Activated T-helper 1 cell treated with Interleukin-2 at 50 U/mL for 16 hours (primary cell): Measurements from ENCODE around the gene ECE2.

Experiments used
- DNase-seq: peaks from one replicate; pipeline ENCODE4 v3.0.0-alpha.2; 2020; ENCODE audit warnings: low read depth

Gene ECE2

DNA sequence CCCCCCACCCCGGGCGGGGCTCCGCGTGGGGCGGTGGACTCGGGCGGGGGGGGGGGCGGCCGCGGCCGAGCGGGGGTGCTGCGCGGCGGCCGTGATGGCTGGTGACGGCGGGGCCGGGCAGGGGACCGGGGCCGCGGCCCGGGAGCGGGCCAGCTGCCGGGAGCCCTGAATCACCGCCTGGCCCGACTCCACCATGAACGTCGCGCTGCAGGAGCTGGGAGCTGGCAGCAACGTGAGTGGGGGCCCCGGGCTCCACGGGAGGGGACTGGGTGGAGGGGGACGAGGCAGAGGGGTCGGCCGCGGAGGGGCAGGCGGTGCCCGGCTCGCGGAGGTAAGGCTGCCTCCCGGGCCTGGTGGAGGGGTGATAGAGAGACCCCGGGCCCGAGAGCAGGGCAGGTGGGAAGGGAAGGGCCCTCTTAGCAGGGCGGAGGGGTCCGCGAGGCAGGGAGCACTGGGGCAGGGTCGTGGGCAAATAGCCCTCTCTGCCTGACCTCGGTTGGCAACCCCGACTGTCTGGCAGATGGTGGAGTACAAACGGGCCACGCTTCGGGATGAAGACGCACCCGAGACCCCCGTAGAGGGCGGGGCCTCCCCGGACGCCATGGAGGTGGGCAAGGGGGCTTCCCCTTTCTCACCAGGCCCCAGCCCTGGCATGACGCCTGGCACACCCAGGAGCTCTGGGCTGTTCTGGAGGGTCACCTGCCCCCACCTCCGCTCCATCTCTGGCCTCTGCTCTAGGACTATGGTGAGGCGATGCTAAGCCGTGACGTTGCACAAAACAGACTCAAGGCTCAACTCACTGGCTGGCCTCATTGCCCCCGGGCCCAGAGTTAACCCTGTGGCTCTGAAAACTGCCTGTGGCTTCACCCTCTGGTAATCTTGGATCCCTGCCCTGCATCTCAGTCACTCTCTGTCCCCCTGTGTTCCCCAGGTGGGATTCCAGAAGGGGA is at the start of gene ECE2:
TSS of gene ECE2 (plus strand) at position 62 of the 950 bp plus-strand sequence. CDS start at position 194, 132 bp downstream.
- no peak for DNase-seq

DNA sequence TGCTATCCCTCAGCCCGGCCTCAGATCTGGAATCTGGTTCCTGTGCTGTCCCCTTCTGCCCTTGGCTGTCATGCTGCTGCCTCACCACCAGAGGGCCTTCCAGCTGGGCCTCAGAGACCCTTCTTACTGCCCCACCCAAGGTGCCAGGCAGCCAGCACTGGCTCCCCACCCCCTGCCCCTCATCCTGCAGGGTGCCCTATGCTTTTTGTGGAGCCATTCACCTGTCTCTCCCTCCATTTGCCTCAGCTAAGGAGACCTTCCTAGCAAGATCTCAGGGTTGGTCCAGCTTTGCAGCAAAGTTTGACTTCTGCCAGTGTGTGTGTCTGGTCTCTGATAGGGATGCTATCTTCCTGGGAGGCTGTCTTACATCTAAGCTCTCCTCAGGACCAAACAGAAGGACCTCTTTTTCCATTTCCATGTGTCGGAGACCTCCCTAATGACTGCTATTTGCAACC is 48.3 kb upstream of the ECE2 start:
- peak; percentile 33 for DNase-seq

DNA sequence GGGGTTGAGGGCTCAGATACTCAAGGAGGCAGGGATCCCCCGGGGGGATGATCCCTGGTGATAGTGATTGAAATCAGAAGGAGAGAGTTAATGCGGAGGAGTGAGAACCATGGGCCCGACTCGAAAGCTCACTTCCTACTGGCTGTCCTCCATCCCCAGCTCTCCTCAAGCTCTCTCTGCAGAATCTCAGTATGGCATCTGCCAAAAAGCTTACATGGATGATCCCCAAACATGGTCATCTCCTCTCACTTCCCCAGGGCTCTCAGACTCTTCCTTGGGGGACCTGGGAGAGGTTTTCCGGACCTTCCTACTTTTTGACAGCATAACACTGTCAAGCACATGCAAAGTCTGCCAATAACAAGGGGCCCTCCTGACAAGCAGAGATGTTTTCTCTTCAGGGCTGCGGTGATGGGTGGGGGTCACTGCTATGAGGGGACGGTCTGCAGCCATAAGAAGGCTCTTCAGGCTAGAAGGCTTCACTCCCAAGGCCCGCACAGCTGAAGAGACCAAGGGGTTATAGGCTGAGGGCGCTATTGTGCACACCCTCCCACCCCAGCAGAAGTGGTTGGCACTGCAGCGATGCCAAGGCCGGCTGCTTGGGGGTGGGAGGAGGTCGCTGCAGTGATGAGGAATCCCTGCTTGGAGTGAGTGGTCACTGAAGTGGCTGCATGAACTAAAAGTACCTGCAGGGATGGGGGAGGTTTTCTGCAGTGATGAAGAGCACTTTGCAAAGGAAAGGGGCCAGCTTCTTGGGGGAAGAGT is 47.3 kb upstream of the ECE2 start:
- DNase-seq = no peak

DNA sequence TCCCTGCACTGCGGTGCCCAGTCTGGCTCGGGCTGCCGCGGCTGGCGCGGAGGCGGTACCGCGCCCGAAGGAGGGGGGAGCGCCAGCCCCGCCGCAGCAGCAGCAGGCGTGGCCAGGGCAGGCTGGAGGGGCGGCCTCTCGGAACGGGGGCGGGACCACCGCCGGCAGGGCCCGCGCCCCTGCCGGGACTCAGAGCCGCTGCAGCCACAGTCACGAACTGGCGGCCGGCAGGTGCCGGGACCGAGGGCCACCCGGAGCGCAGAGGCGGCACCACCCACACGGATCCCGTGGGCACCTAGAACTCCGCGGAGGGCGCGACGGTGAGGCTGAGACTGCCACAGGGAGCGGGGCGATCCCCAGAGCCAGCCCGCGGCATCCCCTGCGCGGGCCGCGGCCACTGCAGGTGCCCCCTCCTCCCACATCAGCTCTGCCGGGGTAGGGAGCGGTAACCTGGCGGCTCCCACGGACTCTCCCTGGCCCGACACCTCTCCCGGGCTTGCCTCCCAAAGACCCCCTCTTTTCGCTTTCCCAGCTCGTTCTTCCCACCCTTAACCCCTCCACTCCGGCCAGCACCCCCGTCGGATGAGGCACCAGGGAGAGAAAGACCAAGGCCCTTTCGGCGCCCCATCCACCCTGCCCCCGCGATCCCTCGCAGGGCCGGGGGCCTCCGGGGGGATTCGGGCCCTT is 46.3 kb upstream of the ECE2 start, which contains the start of gene VWA5B2:
TSS of gene VWA5B2 (plus strand) at position 192 of the 687 bp plus-strand sequence. CDS start 944 bp downstream, outside the sequence.
- peak; percentile 66 for DNase-seq

DNA sequence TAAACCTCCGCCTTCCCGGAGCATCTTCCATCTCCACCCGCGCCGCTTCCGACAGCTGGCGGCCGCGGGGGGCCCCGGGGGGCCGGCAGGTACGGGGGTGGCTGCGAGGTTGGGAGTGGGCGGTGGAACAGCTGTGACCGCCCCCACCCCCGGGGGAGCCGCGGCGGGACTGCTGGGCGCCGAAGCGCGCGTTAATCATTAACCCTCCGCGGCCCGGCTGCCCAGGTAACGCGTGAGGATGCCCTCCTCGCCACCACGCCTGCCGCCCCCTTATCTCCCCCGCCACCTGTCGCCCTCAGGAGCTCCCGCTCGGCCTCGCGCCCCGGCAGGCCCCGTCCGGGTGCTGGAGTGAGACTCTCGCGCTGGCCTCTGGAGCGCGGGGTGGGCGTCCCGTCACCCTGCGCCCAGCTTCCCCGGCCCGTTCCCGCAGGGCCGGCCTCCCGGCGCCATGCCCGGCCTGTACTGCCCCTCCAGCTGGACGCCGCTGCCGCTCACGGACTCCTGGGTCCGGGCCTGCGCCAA is 45.7 kb upstream of the ECE2 start:
- DNase-seq = no peak

DNA sequence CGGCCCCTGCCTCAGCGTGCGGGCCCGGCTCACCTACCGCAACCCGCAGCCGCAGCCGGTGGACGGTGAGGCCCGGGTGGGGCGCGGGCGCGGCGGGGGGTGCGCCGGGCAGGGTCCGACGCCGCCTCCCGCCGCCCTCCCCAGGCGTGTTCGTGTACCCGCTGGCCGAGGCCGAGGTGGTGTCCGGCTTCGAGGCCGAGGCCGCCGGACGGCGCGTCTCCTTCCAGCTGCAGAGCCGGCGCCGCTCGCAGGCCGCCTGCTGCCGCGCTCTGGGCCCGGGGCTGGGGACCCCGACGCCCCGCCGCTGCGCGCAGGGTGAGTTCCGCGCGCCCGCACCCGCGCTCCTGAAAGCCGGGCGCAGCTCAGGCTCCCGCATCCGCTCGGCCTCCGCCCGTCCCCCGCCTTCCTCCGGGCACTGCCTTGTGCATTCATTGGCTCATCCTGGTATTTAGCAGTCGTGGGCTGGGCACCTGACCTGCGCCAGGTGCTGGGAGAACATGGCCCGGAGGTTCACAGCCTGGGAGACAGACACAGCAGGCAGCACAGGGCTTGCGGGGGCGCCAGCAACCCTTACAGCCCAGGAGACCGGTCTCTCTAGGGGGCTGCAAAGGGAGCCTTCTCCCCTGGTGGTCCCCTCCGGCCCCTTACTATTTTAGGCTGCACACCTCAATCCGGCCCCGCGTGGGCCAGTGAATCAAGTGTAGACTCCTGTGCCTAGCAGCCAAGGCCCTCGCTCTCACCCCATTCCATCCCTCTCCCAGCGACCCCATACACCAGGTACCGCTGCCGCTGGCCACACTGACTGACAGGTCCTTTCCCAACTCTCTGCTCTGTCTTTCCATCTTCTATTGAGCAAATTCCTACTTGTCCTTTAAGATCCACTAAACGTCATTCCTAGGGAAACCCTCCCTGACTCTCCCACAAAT is 45.0 kb upstream of the ECE2 start:
- DNase-seq = no peak

DNA sequence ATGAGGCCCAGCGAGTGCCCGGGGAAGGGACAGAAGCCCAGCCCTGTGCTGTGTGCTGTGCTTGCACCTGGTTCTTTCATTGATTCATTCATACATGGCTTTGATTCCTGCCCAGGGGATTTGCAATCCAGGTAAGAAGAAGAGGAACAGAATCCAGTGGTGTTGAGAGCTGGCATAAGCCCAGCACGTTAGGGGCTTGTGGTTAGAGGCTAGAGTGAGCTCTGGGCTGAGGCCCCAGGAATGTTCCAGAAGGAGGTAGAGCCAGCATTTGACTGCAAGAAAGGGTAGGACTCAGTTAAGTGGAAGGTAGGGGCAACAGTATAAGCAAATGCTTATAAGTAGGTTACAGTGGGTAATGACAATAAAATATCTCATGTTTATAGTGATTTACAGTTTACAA is 44.2 kb upstream of the ECE2 start:
- no peak for DNase-seq

DNA sequence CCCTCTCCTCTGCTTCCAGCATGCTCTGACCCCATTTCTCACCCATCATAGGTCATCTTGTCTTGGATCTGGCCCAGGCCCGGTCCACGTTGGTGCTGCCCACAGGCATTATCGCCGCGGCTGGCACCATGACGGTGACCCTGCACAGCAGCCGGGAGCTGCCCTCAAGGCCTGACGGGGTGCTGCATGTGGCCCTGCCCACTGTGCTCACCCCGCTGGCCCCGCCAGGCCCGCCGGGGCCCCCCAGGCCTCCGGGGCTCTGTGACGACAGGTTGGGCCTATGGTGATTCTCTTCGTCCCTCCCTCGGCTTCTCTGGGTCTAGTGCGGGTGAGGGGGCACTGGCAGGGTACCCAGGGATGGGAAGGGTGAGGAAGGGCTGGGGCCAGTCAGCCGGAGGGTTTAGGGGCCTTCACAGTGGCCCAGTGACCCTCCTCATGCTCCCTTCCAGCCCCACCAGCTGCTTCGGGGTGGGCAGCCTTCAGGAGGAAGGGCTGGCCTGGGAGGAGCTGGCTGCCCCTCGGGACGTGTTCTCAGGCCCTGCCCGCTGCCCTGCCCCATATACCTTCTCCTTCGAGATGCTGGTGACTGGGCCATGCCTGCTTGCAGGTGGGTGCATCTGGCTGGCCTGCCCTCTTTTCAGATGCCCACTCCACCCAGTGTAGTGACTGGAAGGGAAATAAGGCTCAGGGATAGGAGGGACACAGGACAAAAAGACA is 42.5 kb upstream of the ECE2 start:
- no peak for DNase-seq

DNA sequence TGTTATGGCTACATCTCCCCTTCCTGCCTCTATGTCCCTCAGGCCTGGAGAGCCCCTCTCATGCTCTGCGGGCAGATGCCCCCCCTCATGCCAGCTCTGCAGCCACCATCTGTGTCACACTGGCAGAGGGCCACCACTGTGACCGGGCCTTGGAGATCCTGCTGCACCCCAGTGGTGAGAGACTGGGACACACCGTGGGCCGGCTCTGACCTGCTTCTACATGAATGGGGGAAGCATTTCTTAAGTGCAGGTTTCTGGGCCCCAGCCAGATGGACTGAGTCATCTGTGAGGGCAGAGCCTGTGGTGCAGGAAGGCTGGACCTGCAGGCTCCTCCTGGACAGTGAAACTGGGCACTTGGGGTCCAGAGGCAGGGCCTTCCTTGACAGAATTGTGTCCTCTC is 41.6 kb upstream of the ECE2 start:
- DNase-seq = no peak

DNA sequence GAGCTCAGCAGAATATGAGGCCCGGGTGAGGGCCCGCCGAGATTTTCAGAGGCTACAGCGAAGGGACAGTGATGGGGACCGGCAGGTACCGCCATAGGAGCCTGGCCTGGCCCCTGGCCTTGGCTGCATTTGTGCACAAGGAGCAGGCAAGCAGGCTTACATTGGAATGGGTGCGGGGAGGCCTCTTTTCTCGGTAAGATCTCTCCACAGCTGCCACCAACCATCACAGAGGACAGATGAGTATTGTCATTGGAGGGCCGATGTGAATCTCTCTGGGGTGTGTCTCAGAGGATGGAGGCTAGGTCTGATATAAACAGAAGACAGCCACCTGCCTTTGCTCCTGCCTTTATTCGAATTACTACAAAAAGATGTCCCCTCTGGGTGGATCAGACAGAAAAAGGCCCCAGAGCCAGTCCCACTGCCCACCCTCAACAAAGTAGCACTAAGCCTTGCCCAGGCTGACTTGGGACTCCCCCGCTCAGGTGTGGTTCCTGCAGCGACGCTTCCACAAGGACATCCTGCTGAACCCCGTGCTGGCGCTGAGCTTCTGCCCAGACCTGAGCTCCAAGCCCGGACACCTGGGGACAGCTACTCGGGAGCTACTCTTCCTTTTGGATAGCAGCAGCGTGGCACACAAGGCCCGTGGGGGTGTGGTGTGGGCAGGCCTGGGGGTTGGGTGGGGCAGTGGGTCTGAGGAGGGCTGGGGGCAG is 41.0 kb upstream of the ECE2 start:
- DNase-seq = no peak

DNA sequence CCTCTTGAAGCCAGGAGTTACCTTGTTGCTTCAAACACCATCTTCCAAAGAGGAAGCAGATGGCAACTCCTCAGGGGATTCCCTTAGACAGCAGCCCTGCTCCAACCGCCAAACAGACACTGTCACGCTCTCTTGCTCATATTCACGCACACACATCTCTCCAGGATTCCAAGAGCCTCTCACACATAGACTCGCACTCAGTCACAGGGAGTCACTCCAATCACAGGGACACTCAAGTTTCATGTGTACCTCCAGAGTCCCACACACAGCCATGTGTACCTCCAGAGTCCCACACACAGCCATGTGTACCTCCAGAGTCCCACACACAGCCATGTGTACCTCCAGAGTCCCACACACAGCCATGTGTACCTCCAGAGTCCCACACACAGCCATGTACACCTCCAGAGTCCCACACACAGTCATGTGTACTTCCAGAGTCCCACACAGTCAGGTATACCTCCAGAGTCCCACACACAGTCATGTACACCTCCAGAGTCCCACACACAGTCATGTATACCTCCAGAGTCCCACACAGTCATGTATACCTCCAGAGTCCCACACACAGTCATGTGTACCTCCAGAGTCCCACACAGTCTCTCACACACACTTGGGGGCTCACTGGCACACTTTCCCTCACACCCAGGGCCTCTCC is 40.3 kb upstream of the ECE2 start:
- no peak for DNase-seq

DNA sequence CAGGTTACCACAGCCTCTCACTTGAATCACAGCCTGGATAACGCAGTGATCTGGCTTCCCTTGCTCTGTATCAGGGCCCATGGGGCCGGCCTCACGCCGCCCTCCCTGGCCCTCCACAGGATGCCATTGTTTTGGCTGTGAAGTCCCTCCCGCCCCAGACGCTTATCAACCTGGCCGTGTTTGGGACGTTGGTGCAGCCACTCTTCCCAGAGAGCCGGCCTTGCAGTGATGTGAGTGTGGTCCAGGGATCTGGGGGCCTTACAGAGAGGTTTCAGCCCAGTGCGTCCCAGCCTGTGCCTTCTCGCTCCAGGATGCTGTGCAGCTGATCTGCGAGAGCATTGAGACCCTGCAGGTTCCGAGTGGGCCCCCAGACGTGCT is 39.8 kb upstream of the ECE2 start:
- DNase-seq = no peak

DNA sequence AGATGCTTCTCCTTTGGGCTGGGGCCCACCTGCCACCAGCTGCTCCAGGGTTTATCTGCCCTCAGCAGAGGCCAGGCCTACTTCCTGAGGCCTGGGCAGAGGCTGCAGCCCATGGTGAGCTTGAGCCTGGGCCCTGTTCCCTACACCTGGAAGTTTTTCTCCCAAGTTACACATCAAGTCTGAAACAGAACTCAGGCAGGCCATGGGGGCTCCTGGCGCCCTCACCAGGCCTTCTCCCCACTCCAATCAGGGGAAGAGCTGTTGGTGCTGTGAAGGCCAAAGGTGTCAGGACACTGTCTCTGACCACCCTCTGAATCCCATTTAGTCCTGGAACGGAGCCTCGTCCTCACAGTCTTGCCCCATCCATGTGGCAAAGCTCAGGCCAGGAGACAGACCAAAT is 39.2 kb upstream of the ECE2 start:
- DNase-seq = no peak

DNA sequence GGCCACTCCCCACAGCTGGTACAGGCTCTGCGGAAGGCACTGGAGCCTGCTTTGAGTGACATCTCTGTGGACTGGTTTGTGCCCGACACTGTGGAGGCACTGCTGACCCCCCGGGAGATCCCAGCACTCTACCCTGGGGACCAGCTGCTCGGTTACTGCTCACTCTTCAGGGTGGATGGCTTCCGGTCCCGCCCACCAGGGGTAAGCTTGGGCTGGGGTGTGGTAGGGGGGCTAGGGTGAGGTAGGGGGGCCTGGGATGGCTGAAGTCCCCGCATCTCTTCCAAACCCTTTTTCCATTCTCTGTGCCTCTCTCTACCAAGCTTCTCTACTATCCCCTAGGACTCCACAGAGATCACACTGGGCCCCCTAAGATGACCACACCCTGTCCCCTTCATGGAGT is 38.6 kb upstream of the ECE2 start:
- DNase-seq = no peak

DNA sequence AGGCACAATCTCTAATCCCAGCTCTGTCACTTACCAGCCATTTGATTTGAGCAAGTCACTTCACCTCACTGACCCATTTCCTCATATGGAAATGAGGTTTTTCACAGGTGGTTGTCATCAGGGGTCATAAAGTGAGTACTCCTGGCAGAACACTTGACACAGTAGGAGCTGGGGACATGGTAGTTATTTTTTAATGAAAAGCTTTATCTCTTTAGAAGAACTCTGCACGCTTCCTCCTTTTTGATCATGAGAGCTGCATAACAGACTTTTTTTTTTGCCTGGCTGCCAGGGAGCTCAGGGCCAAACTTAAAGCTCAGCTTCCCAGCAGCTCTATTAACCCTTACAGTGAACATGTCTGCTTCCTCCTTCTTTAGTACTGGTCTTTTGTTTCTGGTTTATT is 38.0 kb upstream of the ECE2 start:
- no peak for DNase-seq

DNA sequence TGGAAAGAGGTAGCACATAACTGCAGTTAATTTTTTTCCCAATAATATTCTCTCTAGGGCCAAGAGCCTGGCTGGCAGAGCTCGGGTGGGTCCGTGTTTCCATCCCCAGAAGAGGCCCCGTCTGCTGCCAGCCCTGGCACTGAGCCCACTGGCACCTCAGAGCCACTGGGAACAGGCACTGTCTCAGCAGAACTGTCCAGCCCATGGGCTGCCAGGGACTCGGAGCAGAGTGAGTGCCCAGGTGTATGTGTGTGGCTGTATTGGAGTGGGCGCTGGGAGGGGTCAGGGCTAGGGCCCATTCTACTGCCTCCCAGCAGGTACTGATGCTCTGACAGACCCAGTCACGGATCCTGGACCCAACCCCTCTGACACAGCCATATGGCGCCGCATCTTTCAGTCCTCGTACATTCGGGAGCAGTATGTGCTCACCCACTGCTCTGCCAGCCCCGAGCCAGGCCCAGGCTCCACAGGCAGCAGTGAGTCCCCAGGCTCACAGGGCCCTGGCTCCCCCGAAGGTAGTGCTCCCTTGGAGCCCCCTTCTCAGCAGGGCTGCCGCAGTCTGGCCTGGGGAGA is 37.5 kb upstream of the ECE2 start:
- no peak for DNase-seq

DNA sequence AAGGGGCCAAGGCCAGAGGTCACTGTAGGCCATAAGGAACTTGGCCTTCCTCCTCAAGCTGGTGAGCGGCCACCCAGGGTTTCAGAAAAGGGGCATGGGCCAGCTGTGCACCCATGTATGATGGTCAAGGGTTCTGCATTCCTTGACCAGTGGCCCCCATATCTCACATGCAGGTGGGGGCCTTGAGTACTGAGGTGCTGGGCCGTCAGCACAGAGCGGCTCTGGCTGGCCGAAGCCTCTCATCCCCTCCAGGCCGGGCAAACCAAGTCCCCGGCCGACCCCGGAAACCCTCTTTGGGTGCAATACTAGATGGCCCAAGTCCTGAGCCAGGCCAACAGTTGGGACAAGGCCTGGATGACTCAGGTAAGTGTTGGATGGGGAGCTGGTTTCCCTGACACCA is 36.6 kb upstream of the ECE2 start:
- no peak for DNase-seq

DNA sequence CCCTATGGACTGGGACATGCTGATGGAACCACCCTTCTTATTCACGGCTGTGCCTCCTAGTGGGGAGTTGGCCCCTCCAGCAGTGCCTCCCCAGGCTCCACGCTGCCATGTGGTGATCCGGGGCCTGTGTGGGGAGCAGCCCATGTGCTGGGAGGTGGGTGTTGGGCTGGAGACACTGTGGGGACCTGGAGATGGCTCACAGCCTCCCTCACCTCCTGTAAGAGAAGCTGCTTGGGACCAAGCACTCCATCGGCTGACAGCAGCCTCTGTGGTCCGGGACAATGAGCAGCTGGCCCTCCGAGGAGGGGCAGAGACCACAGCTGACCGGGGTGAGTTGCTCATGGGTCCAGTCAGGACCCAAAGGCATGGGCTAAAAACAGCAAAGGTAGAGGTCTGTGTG is 36.1 kb upstream of the ECE2 start:
- no peak for DNase-seq
